Left lobe of liver (tissue), 2 donors: ENCODE data around the gene TPPP2. TPM values are rescaled to one million over a fixed set of nuclear protein-coding genes. Genes with fewer than 3 reads are reported as not detected.
"Not testable (repeated sequence)": the region's sequence is repeated elsewhere in the genome, so short reads cannot be mapped to it uniquely, and the experiment has no call there.

Experiments used
- ATAC-seq: fragments of 200-7000 bp; cut with Tn5 transposase; one replicate; pipeline ENCODE4 v1.9.1; 2020; ENCODE audit warnings: mild to moderate bottlenecking, moderate library complexity
- DNase-seq: peaks from one replicate; pipeline ENCODE4 v3.0.0-alpha.2; 2020; ENCODE audit warnings: low spot score
- total RNA-seq: library from RNA; stranded (reverse); gene quantifications from one replicate; pipeline ENCODE4 v1.2.1, GENCODE V29; 2021
- donor health status: DM: no; HTN: no; CAD: no; lungs with moderate emphysema.
- donor health status: DM: no; HTN: yes; CAD: no.

TPPP2 gene
- 4.6 TPM for total RNA-seq

DNA sequence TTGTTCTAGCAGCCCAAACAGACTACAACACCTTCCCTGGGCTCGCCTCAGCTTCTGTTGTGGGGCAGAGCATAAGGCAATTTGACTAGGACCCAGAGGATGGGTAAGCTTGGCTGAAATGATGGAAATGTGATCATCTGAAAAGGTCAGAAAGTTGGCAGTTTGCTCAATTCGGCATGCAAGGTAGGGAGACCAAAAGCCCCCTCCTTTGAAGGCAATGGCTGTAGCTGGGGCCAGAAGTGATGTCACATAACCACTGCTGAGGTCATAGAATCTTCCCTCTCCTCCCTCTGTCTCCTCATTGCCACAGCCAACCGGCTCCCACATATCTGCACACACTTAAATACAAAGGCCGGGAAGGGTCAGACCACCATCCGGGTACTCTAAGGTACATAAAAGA lies at the start of gene TPPP2:
TSS of gene TPPP2 (plus strand) at position 301 of the 400 bp plus-strand sequence. CDS start 365 bp downstream, outside the sequence.
- no peak for ATAC-seq
- no peak for DNase-seq

GRCh38 chr14:20980906-20981305 lies 49.1 kb upstream of the TPPP2 start:
- DNase-seq (no peak), ATAC-seq (no peak)

DNA sequence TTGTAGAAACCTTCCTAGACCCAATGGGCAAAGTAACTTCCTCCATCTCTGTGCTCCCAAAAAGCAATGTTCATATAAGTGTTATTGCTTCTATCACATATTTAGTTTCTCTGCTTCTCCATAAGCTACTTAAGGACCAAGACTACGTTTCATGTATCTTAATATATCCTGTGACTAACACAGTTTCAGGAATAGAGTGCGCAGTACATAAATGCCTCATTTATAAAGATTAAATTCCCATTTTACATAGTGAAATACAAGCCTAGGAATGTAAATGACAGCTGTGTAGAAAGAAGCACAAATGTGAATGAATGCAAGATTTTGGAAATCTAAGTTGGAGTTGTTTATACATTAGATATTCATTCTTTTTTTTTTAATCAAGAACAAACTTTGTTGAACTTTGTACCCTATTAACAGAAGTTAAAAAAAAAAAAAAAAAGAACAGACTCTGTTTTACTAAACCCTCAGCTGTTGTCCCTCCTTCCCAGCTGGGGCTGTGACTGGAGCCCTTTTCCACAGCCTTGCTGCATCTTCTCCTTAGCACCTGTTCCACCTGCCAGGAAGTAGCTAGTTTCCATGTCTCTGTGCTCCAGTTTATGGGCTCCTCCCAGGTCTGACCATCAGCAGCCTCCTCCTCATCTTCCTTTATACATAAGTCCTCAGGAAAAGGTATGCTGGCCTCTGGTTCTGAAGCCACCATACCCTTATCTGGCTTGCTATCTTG lies 47.2 kb upstream of the TPPP2 start:
- DNase-seq (no peak), ATAC-seq (no peak)

- DNase-seq, ATAC-seq: not testable (repeated sequence)
Measured at GRCh38 chr14:20985650-20986049, 44.4 kb upstream of the TPPP2 start.

DNA sequence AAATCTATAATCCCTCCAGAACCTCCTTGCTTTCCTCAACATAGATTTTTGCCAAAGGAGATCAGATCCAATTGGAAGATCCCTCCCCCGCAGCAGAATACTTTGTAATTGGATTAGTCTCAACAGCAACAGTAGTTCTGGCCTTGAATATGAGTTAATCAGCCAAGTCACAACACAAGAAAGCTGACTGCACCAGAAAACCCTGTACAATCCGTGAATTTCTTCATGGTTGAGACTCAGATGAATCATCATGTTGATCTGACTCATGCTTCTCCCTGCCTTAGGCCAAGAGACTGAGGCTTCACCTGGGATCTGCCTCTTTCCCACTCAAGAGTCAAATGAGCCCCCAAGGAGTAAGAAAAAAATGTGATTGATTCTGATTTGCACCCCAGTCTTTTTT lies 43.2 kb upstream of the TPPP2 start:
- ATAC-seq = no peak
- no peak for DNase-seq

GRCh38 chr14:20988717-20989470 lies 41.1 kb upstream of the TPPP2 start:
- DNase-seq (no peak), ATAC-seq (no peak)

GRCh38 chr14:20989471-20989786 lies 40.6 kb upstream of the TPPP2 start:
- no peak for ATAC-seq
- no peak for DNase-seq

GRCh38 chr14:20989787-20990600 lies 40.0 kb upstream of the TPPP2 start, which contains the start of gene METTL17:
TSS of gene METTL17 (plus strand) at chr14:20989980. CDS start at chr14:20990003, 23 bp downstream.
- ATAC-seq = peak; percentile 93

GRCh38 chr14:20996521-20996920 lies 33.5 kb upstream of the TPPP2 start:
- no peak for DNase-seq

More at GRCh38 chr14:20989787-20990600, 40.0 kb upstream of the TPPP2 start, which contains the start of gene METTL17:
- peak; percentile 88 for DNase-seq

DNA sequence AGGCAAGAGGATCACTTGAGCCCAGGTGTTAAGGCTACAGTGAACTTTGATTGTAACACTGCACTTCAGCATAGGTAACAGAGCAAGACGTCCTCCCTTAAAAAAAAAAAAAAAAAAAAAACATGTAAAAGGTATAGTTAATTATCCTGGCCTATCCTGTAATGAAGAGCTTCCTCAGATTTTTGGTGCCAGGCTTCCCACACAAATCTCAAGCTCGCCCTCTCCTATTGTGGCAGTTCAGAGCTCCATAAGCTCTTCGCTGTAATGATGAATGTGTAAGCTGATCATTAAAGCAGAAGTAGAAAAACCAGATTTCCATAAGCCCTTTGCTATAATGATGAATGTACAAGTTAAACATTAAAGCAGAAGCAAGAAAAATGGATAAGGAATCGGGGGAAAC lies 32.9 kb upstream of the TPPP2 start:
- no peak for ATAC-seq
- DNase-seq = no peak

More at GRCh38 chr14:20996521-20996920, 33.5 kb upstream of the TPPP2 start:
- no peak for ATAC-seq

GRCh38 chr14:20997564-20997963 lies 32.5 kb upstream of the TPPP2 start:
- no peak for ATAC-seq
- DNase-seq = no peak

GRCh38 chr14:20998139-20998538 lies 31.9 kb upstream of the TPPP2 start:
- DNase-seq (no peak), ATAC-seq (no peak)

- no peak for DNase-seq
- ATAC-seq = peak; percentile 58
Measured at GRCh38 chr14:20998674-20999366, 31.2 kb upstream of the TPPP2 start, which contains the start of gene SLC39A2. TSS of gene SLC39A2 (plus strand) at chr14:20999293. CDS start at chr14:20999447, 154 bp downstream.

- DNase-seq (no peak), ATAC-seq (no peak)
Measured at GRCh38 chr14:20999591-20999990, 30.4 kb upstream of the TPPP2 start.

- no peak for ATAC-seq
- DNase-seq = no peak
Measured at GRCh38 chr14:21001218-21001617, 28.8 kb upstream of the TPPP2 start.

DNA sequence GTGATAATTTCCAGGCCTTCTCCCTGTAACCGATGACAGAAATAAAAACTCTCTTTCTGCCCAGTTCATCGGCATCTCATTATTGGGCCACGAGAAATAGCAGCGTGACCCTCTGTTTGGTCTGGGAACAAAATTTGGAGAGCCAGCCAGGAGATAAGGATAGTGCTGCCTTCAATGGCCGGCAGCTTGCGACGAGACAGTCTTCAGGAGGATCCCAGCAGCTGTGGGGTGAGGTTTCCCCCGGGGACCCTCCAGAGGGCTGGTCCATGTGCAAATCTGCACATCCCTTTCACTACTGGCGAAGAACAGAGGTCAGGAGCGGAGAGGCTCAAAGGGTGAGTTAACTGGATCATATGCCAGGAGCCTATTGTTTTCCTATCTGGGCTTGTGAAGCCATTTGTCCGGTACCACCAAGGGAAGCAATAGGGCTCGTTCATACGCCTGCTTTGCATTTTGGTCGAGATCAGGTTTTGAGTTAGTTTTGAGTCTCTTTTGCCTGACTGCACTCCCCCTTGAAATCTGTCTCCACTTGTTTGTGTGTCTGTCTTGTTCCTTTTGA lies 26.1 kb upstream of the TPPP2 start:
- DNase-seq (no peak), ATAC-seq (no peak)

DNA sequence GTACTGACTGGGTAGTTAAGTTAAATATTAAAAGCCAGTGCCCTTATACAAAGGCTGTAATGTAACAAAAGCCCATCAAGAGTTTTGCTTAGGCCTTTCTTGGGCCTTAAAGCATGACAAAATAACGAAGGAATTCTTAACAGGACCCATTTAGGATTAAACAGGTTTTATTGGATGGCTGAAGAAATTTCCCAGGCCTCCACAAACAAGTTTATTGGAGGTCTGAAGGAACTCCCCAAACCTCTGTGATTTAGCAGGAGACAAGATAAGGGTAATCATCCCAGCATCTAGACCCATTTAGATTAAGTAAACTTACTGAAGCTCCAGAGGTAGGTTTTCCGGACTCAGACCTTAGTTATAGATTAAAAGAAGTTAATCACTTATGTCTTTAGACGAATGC lies 20.3 kb upstream of the TPPP2 start:
- not testable (repeated sequence) for ATAC-seq, DNase-seq

GRCh38 chr14:21011136-21011535 lies 18.9 kb upstream of the TPPP2 start:
- ATAC-seq (no peak), DNase-seq (no peak)

DNA sequence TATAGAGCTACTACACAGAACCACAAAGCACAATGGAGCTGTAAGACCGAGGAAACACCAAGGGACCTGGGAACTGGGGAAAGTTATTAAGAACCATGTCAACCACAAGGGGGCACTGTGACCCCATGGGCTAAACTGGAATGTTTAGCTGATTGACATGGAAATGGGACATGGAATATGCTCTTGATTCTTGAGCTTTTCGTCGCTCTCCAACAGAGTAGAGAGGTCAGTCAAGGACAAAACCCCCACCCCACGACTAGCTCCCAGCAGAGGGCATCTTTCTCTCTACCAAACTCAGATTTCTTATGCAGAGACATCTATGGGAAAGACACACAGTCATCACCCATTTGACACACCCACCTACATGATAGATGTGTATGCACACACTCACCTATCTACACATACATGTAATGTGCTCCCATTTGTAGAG lies 15.2 kb upstream of the TPPP2 start:
- DNase-seq = peak; percentile 86
- peak; percentile 94 for ATAC-seq

- ATAC-seq (peak; percentile 47), DNase-seq (no peak)
Measured at GRCh38 chr14:21015312-21015711, 14.7 kb upstream of the TPPP2 start.
